ENCODE measurements around the gene EIF4G2.

DNA sequence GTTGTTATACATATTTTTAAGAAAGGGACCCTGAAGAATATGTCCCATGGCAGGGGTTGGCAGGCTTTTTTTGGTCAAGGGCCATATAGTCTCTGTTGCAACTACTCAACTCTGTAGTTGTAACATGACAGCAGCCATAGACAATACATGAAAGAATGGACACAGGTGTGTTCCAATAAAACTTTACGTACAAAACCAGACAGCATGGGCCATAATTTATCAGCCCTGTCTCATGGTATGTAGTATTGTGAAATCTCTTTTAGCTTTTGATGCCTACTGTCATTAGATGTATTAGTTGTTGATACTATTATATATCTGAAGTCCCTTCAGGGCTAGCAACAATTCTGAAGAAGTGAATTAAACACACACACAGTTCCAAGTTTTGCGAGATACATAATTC, 46.6 kb upstream of the EIF4G2 start:
- no peak for TF ChIP-seq ZNF274 (IDR thresholded peaks at IDR 0.05; ENCODE audit: borderline replicate concordance, extremely low read depth, low read length)
- TF ChIP-seq, protein P1, sequence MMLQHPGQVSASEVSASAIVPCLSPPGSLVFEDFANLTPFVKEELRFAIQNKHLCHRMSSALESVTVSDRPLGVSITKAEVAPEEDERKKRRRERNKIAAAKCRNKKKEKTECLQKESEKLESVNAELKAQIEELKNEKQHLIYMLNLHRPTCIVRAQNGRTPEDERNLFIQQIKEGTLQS (IDR thresholded peaks at IDR 0.05; ENCODE audit: insufficient read depth, low read depth, low read length): no peak

All from H1 (cell line).